GM12891 (cell line): ENCODE data around the gene MAPKAPK5.

Experiments used
- PAX5 ChIP-seq: IDR thresholded peaks from 2 replicates; pipeline ENCODE4 v1.6.1; 2011; ENCODE audit warnings: low read length, moderate library complexity, mild to moderate bottlenecking; ENCODE audit not compliant: insufficient read depth, severe bottlenecking
- POLR2A ChIP-seq: IDR thresholded peaks from 2 replicates; pipeline ENCODE4 v1.6.1; 2011; ENCODE audit warnings: low read depth, low read length, control low read depth
- POLR2AphosphoS5 ChIP-seq: IDR thresholded peaks from 2 replicates; pipeline ENCODE4 v1.6.1; 2011; ENCODE audit warnings: low read depth, low read length, control low read depth
- POU2F2 ChIP-seq: IDR thresholded peaks from 2 replicates; pipeline ENCODE4 v1.6.1; 2011; ENCODE audit warnings: low read depth, mild to moderate bottlenecking, control low read depth, low read length, moderate library complexity
- SPI1 ChIP-seq: IDR thresholded peaks from 2 replicates; pipeline ENCODE4 v1.6.1; 2011; ENCODE audit warnings: low read depth, low read length, control low read depth
- TAF1 ChIP-seq: IDR thresholded peaks from 2 replicates; pipeline ENCODE4 v1.6.1; 2011; ENCODE audit warnings: low read depth, low read length, control low read depth

DNA sequence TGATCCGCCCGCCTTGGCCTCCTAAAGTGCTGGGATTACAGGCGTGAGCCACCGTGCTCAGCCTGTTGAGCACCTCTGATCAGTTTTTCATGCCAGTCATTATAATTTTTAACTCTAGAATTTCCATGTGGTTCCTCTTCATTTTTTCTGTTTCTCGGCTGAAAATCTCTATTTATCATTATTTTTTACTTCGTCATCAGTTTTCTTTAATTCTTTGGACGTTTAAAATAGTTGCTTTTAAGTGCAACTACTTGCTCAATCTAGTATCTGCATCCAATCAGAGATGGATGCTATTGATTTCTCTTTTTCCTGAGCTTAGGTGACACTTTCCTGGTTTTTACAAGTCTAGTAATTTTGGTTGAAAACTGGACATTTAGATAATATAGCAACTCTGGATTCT, 16.8 kb downstream of the MAPKAPK5 start:
- TF ChIP-seq POLR2A = no peak
- no peak for TF ChIP-seq POLR2AphosphoS5
- no peak for TF ChIP-seq POU2F2
- no peak for TF ChIP-seq TAF1
- no peak for TF ChIP-seq SPI1
- no peak for TF ChIP-seq PAX5
